Measurements from ENCODE around the gene PF4V1.
"Not testable (repeated sequence)": the region's sequence is repeated elsewhere in the genome, so short reads cannot be mapped to it uniquely, and the experiment has no call there.

Gene PF4V1

GRCh38 chr4:73871511-73872310 is 18.6 kb downstream of the PF4V1 start:
- DNase-seq: no peak

- DNase-seq: no peak
Measured at GRCh38 chr4:73872316-73873108, 19.4 kb downstream of the PF4V1 start.

- DNase-seq: no peak
Measured at GRCh38 chr4:73874386-73874785, 21.3 kb downstream of the PF4V1 start.

- no peak for DNase-seq
Measured at GRCh38 chr4:73875401-73875800, 22.3 kb downstream of the PF4V1 start.

- no peak for DNase-seq
Measured at GRCh38 chr4:73883306-73883705, 30.2 kb downstream of the PF4V1 start.

GRCh38 chr4:73885574-73886267 is 32.6 kb downstream of the PF4V1 start:
- no peak for DNase-seq

GRCh38 chr4:73891326-73891725 is 38.2 kb downstream of the PF4V1 start:
- no peak for DNase-seq

- no peak for DNase-seq
Measured at GRCh38 chr4:73891739-73892405, 38.8 kb downstream of the PF4V1 start.

GRCh38 chr4:73892966-73893365 is 39.9 kb downstream of the PF4V1 start:
- DNase-seq: no peak

GRCh38 chr4:73894001-73894400 is 40.9 kb downstream of the PF4V1 start:
- DNase-seq: no peak

- DNase-seq: no peak
Measured at GRCh38 chr4:73895201-73896175, 42.4 kb downstream of the PF4V1 start.

- DNase-seq: no peak
Measured at GRCh38 chr4:73896416-73896815, 43.3 kb downstream of the PF4V1 start.

GRCh38 chr4:73897380-73898136 is 44.5 kb downstream of the PF4V1 start:
- DNase-seq: no peak

- not testable (repeated sequence) for DNase-seq
Measured at GRCh38 chr4:73899338-73899737, 46.2 kb downstream of the PF4V1 start.

GRCh38 chr4:73901031-73901430 is 47.9 kb downstream of the PF4V1 start:
- DNase-seq: no peak

GRCh38 chr4:73902038-73902637 is 49.0 kb downstream of the PF4V1 start:
- DNase-seq: no peak

- no peak for DNase-seq
Measured at GRCh38 chr4:73902817-73903547, 49.9 kb downstream of the PF4V1 start.

Measured in T1000 (cell line).